ENCODE measurements around the gene TOM1. TPM values are rescaled to one million over a fixed set of nuclear protein-coding genes. Genes with fewer than 3 reads are reported as not detected.

The TOM1 gene
- total RNA-seq, 2 experiments from 2014 or later, result 211 to 219 TPM

DNA sequence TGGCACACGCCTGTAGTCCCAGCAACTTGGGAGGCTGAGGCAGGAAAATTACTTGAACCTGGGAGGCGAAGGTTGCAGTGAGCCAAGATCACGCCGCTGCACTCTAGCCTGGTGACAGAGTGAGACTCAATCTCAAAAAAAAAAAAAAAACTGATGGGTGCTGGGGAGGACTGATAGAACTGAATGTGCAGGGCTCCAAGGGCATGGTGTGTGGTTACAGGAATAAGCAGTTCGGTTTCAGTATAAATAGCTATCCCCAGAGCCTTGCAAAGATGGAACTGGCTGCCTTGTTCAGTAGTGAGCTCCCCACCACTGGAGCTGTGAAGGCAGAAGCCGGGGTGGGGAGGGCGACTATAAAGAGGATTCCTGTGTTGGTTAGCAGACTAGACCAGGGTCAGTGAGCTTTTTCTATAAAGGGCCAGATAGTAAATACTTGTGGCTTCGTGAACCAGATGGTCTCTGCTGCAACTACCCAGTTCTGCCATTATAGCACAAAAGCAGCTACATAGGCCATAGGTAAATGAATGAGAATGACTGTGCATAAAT, 5.9 kb downstream of the TOM1 start:
- Mint-ChIP-seq H3K27me3 (no peaks in the 10 kb centered on the region), H3K9me3 (no peaks in the 10 kb centered on the region), H3K27ac (peak overlapping the region; percentile 77), H3K36me3 (ENCODE audit: low read depth) (peaks cover 12% of the 10 kb centered on the region), H3K4me3 (no peak overlapping the region), H3K4me1 (ENCODE audit: low read depth) (peaks cover 90% of the 10 kb centered on the region)
- Histone ChIP-seq H3K36me3 (ENCODE audit: insufficient read depth, low read length) (peaks cover 5% of the 10 kb centered on the region), H3K4me3 (ENCODE audit: low read length) (no peak overlapping the region), H3K4me1 (ENCODE audit: insufficient read depth, low read length) (peaks cover 89% of the 10 kb centered on the region), H3K27ac (ENCODE audit: low read depth in 1 of 2, low read length in 2 of 2) (peak overlapping the region in 1 of 2 donors; percentile 35), H3K9me3 (ENCODE audit: control insufficient read depth in 1 of 2, insufficient read depth in 1 of 2, low read length in 2 of 2) (no peaks in the 10 kb centered on the region), H3K27me3 (ENCODE audit: control insufficient read depth in 1 of 2, insufficient read depth in 2 of 2, low read length in 2 of 2) (no peaks in the 10 kb centered on the region)
- TF ChIP-seq, protein P1, sequence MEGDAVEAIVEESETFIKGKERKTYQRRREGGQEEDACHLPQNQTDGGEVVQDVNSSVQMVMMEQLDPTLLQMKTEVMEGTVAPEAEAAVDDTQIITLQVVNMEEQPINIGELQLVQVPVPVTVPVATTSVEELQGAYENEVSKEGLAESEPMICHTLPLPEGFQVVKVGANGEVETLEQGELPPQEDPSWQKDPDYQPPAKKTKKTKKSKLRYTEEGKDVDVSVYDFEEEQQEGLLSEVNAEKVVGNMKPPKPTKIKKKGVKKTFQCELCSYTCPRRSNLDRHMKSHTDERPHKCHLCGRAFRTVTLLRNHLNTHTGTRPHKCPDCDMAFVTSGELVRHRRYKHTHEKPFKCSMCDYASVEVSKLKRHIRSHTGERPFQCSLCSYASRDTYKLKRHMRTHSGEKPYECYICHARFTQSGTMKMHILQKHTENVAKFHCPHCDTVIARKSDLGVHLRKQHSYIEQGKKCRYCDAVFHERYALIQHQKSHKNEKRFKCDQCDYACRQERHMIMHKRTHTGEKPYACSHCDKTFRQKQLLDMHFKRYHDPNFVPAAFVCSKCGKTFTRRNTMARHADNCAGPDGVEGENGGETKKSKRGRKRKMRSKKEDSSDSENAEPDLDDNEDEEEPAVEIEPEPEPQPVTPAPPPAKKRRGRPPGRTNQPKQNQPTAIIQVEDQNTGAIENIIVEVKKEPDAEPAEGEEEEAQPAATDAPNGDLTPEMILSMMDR (IDR thresholded peaks at IDR 0.05), result no peak
- CTCF ChIA-PET, result interaction anchor here (0.7 to 1.5 kb wide), 3 partner anchors 19 to 48 kb away, joined by 3 to 5 read pairs (median 3); partner anchors contain the start of gene HMGXB4
- POLR2A ChIA-PET, result interaction anchor here (1.1 to 1.6 kb wide), 5 partner anchors 14 to 343 kb away, joined by 3 to 16 read pairs (median 5); partner anchors contain the start of genes APOL6 and HMGXB4
- ATAC-seq (ENCODE audit: poor library complexity) (no peak), DNase-seq (no peak)
- intact Hi-C loops (cut with DNase I, micrococcal nuclease), result loop anchor here in 1 of 2 experiments (10.0 kb wide), 1 partner anchor 1219 kb away; the partner anchor contains the start of gene EIF3D

DNA sequence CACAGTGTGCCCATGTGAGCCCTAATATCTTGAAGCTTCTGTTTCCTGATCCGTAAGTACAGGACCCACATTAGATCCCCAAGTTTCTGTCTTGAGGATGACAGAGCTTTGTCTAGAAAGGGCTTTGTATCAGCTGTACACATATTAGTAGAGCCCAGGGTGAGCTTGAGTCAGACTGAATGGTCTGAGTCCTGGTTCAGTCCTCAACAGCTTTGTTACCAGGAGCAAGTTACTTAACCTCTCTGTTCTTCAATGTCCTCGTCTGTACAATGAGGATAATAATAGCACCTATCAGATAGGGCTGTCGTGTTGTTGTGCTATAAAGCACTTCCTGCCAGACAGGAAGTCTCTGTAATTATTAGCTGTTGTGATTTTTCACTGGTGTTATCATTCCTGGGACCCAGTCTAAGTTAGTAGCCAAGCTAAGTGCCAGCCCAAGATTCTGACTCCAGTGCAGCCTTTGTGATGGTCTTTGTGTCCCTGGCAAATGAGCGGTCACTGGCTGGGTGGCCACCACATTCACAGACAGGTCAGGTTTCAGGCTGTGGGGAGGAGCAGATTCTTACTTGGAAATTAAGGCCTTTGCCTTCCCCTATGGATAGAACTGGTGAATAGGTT, 6.8 kb downstream of the TOM1 start:
- peaks cover 90% of the 10 kb centered on the region for H3K4me1 Mint-ChIP-seq (ENCODE audit: low read depth)
- Histone ChIP-seq H3K27ac (ENCODE audit: low read depth in 1 of 2, low read length in 2 of 2) (peak overlapping the region in 1 of 2 donors; percentile 35), H3K4me3 (ENCODE audit: low read length) (no peak overlapping the region), H3K27me3 (ENCODE audit: control insufficient read depth in 1 of 2, insufficient read depth in 2 of 2, low read length in 2 of 2) (no peaks in the 10 kb centered on the region), H3K9me3 (ENCODE audit: control insufficient read depth in 1 of 2, insufficient read depth in 1 of 2, low read length in 2 of 2) (no peaks in the 10 kb centered on the region), H3K36me3 (ENCODE audit: insufficient read depth, low read length) (peaks cover 5% of the 10 kb centered on the region), H3K4me1 (ENCODE audit: insufficient read depth, low read length) (peaks cover 89% of the 10 kb centered on the region)
- intact Hi-C loops (cut with DNase I, micrococcal nuclease), result loop anchor here in 1 of 2 experiments (10.0 kb wide), 1 partner anchor 1218 kb away; the partner anchor contains the start of gene EIF3D
- DNase-seq (peak in 4 of 14 experiments; percentile 16 to 66 (median 44)), ATAC-seq (ENCODE audit: poor library complexity) (peak; percentile 75)
- TF ChIP-seq, protein P1 (IDR thresholded peaks at IDR 0.05), result no peak
- peak overlapping the region; percentile 67 for H3K4me3 Mint-ChIP-seq
- H3K36me3 Mint-ChIP-seq (ENCODE audit: low read depth), result peaks cover 16% of the 10 kb centered on the region
- H3K9me3 Mint-ChIP-seq, result no peaks in the 10 kb centered on the region
- ChIA-PET CTCF (interaction anchor here (0.9 to 1.5 kb wide), 4 partner anchors 18 to 873 kb away, joined by 3 to 5 read pairs (median 3); partner anchors contain the start of gene HMGXB4), POLR2A (interaction anchor here (0.6 to 1.6 kb wide), 7 partner anchors 13 to 1039 kb away, joined by 3 to 16 read pairs (median 4); partner anchors contain the start of genes APOL6 and HMGXB4)
- no peaks in the 10 kb centered on the region for H3K27me3 Mint-ChIP-seq
- peak overlapping the region; percentile 77 for H3K27ac Mint-ChIP-seq

DNA sequence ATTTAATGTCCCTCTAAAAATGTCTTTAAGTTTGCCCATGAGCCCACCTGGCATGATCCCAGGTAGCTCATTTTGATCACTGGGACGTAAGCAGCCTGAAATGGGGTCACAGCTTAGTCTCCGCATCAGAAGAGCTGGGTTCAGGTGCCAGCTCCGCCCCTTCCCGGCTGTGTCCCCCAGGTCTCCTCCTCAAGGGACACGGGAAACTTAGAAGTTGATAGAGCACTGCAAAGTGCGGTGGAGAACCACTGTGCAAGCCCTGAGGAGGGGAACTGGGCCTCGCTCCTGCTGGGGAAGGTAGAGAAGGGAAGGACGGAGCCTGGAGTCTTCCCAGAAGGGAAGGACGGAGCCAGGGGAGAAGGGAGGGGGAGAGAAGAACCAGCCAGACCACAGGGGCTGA, 7.7 kb downstream of the TOM1 start:
- Mint-ChIP-seq H3K9me3 (no peaks in the 10 kb centered on the region), H3K27me3 (no peaks in the 10 kb centered on the region), H3K36me3 (ENCODE audit: low read depth) (peaks cover 16% of the 10 kb centered on the region), H3K4me1 (ENCODE audit: low read depth) (peaks cover 91% of the 10 kb centered on the region), H3K27ac (peak overlapping the region; percentile 77), H3K4me3 (no peak overlapping the region)
- intact Hi-C loops (cut with DNase I, micrococcal nuclease), result loop anchor here in 1 of 2 experiments (10.0 kb wide), 1 partner anchor 1217 kb away; the partner anchor contains the start of gene EIF3D
- TF ChIP-seq, protein P1 (IDR thresholded peaks at IDR 0.05), result no peak
- Histone ChIP-seq H3K4me3 (ENCODE audit: low read length) (no peak overlapping the region), H3K36me3 (ENCODE audit: insufficient read depth, low read length) (peaks cover 5% of the 10 kb centered on the region), H3K27ac (ENCODE audit: low read depth in 1 of 2, low read length in 2 of 2) (no peak overlapping the region), H3K27me3 (ENCODE audit: control insufficient read depth in 1 of 2, insufficient read depth in 2 of 2, low read length in 2 of 2) (no peaks in the 10 kb centered on the region), H3K9me3 (ENCODE audit: control insufficient read depth in 1 of 2, insufficient read depth in 1 of 2, low read length in 2 of 2) (no peaks in the 10 kb centered on the region), H3K4me1 (ENCODE audit: insufficient read depth, low read length) (peaks cover 87% of the 10 kb centered on the region)
- ATAC-seq (ENCODE audit: poor library complexity), result no peak
- DNase-seq, result no peak
- ChIA-PET POLR2A (interaction anchor here (0.6 to 4.3 kb wide), 4 partner anchors 8 to 50 kb away, joined by 3 to 34 read pairs (median 10); partner anchors contain the start of genes HMGXB4 and TOM1), CTCF (interaction anchor here (0.9 to 1.5 kb wide), 3 partner anchors 17 to 872 kb away, joined by 3 to 5 read pairs (median 3); no protein-coding TSS in a partner anchor)

All from CD4-positive, alpha-beta T cell (primary cell).